PC-3 (cell line): ENCODE data around the gene ACSM3. TPM values are rescaled to one million over a fixed set of nuclear protein-coding genes. Genes with fewer than 3 reads are reported as not detected.

ENCODE experiments used
- ATAC-seq: fragments of 200-7000 bp; cut with Tn5 transposase; 2 replicates; pipeline ENCODE4 v1.9.1; 2020; ENCODE audit warnings: mild to moderate bottlenecking, moderate library complexity
- BruUV-seq: library from RNA; stranded (reverse); fragments of 400-500 nt; replicated peaks from 2 replicates; lab custom pipeline; 2021; lab: Mats Ljungman, UMichigan
- CTCF ChIA-PET: fragments of 300-600 bp; sonication (Branson Sonifier 250); formaldehyde crosslinking; loops from one replicate; lab custom pipeline; 2022; ENCODE audit warnings: antibody characterized with exemption; lab: Charles Lee
- POLR2A ChIA-PET: fragments of 300-600 bp; sonication (Branson Sonifier 250); formaldehyde crosslinking; loops from one replicate; lab custom pipeline; 2022; ENCODE audit warnings: antibody characterized with exemption; ENCODE audit not compliant: unreplicated experiment; lab: Charles Lee
- DNase-seq: peaks from one replicate; pipeline ENCODE4 v3.0.0-alpha.2; 2015
- H2AFZ ChIP-seq: fragments of 300-600 bp; sonication (generic); 2 replicates; pipeline ENCODE4 v1.6.0; 2016; ENCODE audit warnings: antibody characterized with exemption, low read length
- H3F3A ChIP-seq: fragments of 300-600 bp; sonication (generic); one replicate; pipeline ENCODE4 v1.6.0; 2017; ENCODE audit warnings: antibody characterized with exemption, low read length, control low read depth, mild to moderate bottlenecking; ENCODE audit not compliant: unreplicated experiment
- H3K27ac ChIP-seq: fragments of 300-600 bp; sonication (generic); 2 replicates; pipeline ENCODE4 v1.5.1; 2016; ENCODE audit warnings: mild to moderate bottlenecking, low read length
- H3K27me3 ChIP-seq: fragments of 300-600 bp; sonication (generic); 2 replicates; pipeline ENCODE4 v1.6.1; 2016; ENCODE audit warnings: low read length, mixed read lengths
- H3K36me3 ChIP-seq: fragments of 300-600 bp; sonication (generic); 2 replicates; pipeline ENCODE4 v1.6.1; 2016; ENCODE audit warnings: low read depth, mixed run types, low read length, mixed read lengths
- H3K4me1 ChIP-seq: fragments of 300-600 bp; sonication (generic); 2 replicates; pipeline ENCODE4 v1.5.1; 2016; ENCODE audit warnings: low read length; ENCODE audit not compliant: insufficient read depth
- H3K4me2 ChIP-seq: fragments of 300-600 bp; sonication (generic); 2 replicates; pipeline ENCODE4 v1.6.0; 2016; ENCODE audit warnings: low read length
- H3K4me3 ChIP-seq: fragments of 300-600 bp; sonication (generic); 2 replicates; pipeline ENCODE4 v1.5.1; 2016; ENCODE audit warnings: mild to moderate bottlenecking, low read length, mixed read lengths
- H3K79me2 ChIP-seq: fragments of 300-600 bp; sonication (generic); 2 replicates; pipeline ENCODE4 v1.6.1; 2017; ENCODE audit warnings: low read length, mixed read lengths
- H3K9ac ChIP-seq: fragments of 300-600 bp; sonication (generic); 2 replicates; pipeline ENCODE4 v1.6.0; 2016; ENCODE audit warnings: mild to moderate bottlenecking, low read length
- H3K9me2 ChIP-seq: fragments of 300-600 bp; sonication (generic); replicated peaks from 2 replicates; pipeline ENCODE4 v1.6.1; 2016; ENCODE audit warnings: mixed run types, low read length, mixed read lengths
- H3K9me3 ChIP-seq: fragments of 300-600 bp; sonication (generic); 2 replicates; pipeline ENCODE4 v1.6.1; 2016; ENCODE audit warnings: low read length, mixed read lengths
- H4K20me1 ChIP-seq: fragments of 300-600 bp; sonication (generic); 2 replicates; pipeline ENCODE4 v1.6.1; 2016; ENCODE audit warnings: low read length, mixed read lengths
- CTCF ChIP-seq: fragments of 300-600 bp; sonication (generic); conservative IDR thresholded peaks from 2 replicates; pipeline ENCODE4 v1.5.1; 2017; ENCODE audit warnings: antibody characterized with exemption, low read depth, mild to moderate bottlenecking, low read length
- EZH2 ChIP-seq: fragments of 300-600 bp; sonication (generic); IDR thresholded peaks from one replicate; pipeline ENCODE4 v1.6.1; 2017; ENCODE audit warnings: antibody characterized with exemption, mild to moderate bottlenecking, low read length; ENCODE audit not compliant: unreplicated experiment
- EZH2phosphoT487 ChIP-seq: fragments of 300-600 bp; sonication (generic); IDR thresholded peaks from 2 replicates; pipeline ENCODE4 v1.6.1; 2018; ENCODE audit warnings: mild to moderate bottlenecking, antibody characterized with exemption, low read length, borderline replicate concordance
- intact Hi-C: fragments of 100-400 bp; cut with micrococcal nuclease; formaldehyde crosslinking; loops from 2 replicates; pipeline ENCODE4 v1.9.0; 2023
- total RNA-seq: library from RNA; depleted of rRNA; stranded (reverse); fragments of >200 nt; gene quantifications from 2 replicates; pipeline ENCODE4 v1.2.3, GENCODE V29; 2014

Gene ACSM3
- total RNA-seq, 1 experiment from 2014 or later = 4.0 TPM

- H3K4me2 ChIP-seq = no peak overlapping the region
- peaks cover 11% of the 10 kb centered on the region for H3K79me2 ChIP-seq
- no peaks in the 10 kb centered on the region for H3K9me2 ChIP-seq
- H3K27me3 ChIP-seq = no peaks in the 10 kb centered on the region
- CTCF ChIA-PET = no interaction called here
- no peak overlapping the region for H3K27ac ChIP-seq
- H3K4me1 ChIP-seq = 0 out of 2 replicates have a peak, but pooled peaks cover 8% of the 10 kb centered on the region
- no peaks in the 10 kb centered on the region for H4K20me1 ChIP-seq
- H2AFZ ChIP-seq = no peak overlapping the region
- POLR2A ChIA-PET = no interaction called here
- intact Hi-C loops = no loop called here
- BruUV-seq = no TSS peak
- DNase-seq = no peak
- ATAC-seq = no peak
- no peaks in the 10 kb centered on the region for H3K36me3 ChIP-seq
- H3K9me3 ChIP-seq = no peaks in the 10 kb centered on the region
- H3F3A ChIP-seq = no peaks in the 10 kb centered on the region
- H3K9ac ChIP-seq = no peak overlapping the region
- H3K4me3 ChIP-seq = no peak overlapping the region
- TF ChIP-seq EZH2phosphoT487 (no peak), CTCF (no peak), EZH2 (no peak)
Observed at GRCh38 chr16:20811889-20812439, 48.1 kb downstream of the ACSM3 start.

GRCh38 chr16:20812510-20812909, 48.7 kb downstream of the ACSM3 start:
- H3K4me3 ChIP-seq = no peak overlapping the region
- intact Hi-C loops = no loop called here

More at GRCh38 chr16:20812510-20812909, 48.7 kb downstream of the ACSM3 start:
- ATAC-seq (no peak), DNase-seq (no peak)
- Histone ChIP-seq H3K27me3 (no peaks in the 10 kb centered on the region), H3K9me3 (no peaks in the 10 kb centered on the region), H3K27ac (no peak overlapping the region), H3K79me2 (peaks cover 8% of the 10 kb centered on the region), H3K4me1 (0 out of 2 replicates have a peak, but pooled peaks cover 5% of the 10 kb centered on the region), H3K9me2 (no peaks in the 10 kb centered on the region), H3K4me2 (no peak overlapping the region), H3K36me3 (no peaks in the 10 kb centered on the region), H4K20me1 (no peaks in the 10 kb centered on the region), H3F3A (no peaks in the 10 kb centered on the region), H2AFZ (no peak overlapping the region), H3K9ac (no peak overlapping the region)
- no TSS peak for BruUV-seq
- CTCF ChIA-PET = no interaction called here
- POLR2A ChIA-PET = no interaction called here
- TF ChIP-seq EZH2 (no peak), CTCF (no peak), EZH2phosphoT487 (no peak)
